HUES6 (cell line): ENCODE data around the gene RNF123.
"Not testable (repeated sequence)": the region's sequence is repeated elsewhere in the genome, so short reads cannot be mapped to it uniquely, and the experiment has no call there.

ENCODE experiments used
- H3K27ac ChIP-seq: 2 replicates; pipeline ENCODE4 v1.7.0; 2013; ENCODE audit warnings: low read depth, mild to moderate bottlenecking, low read length, inconsistent platforms
- H3K27me3 ChIP-seq: 2 replicates; pipeline ENCODE4 v1.6.1; 2013; ENCODE audit warnings: low read length; ENCODE audit not compliant: control insufficient read depth, insufficient read depth
- H3K36me3 ChIP-seq: 2 replicates; pipeline ENCODE4 v1.6.1; 2013; ENCODE audit warnings: low read length; ENCODE audit not compliant: control insufficient read depth, insufficient read depth
- H3K4me1 ChIP-seq: 2 replicates; pipeline ENCODE4 v1.6.1; 2013; ENCODE audit warnings: low read length; ENCODE audit not compliant: control insufficient read depth, insufficient read depth
- H3K4me3 ChIP-seq: 2 replicates; pipeline ENCODE4 v1.5.1; 2013; ENCODE audit warnings: low read depth, low read length
- H3K9ac ChIP-seq: one replicate; pipeline ENCODE4 v1.6.1; 2013; ENCODE audit warnings: mild to moderate bottlenecking, low read length
- H3K9me3 ChIP-seq: 2 replicates; pipeline ENCODE4 v1.6.1; 2013; ENCODE audit warnings: low read depth, low read length; ENCODE audit not compliant: control insufficient read depth, insufficient read depth

Gene RNF123

DNA sequence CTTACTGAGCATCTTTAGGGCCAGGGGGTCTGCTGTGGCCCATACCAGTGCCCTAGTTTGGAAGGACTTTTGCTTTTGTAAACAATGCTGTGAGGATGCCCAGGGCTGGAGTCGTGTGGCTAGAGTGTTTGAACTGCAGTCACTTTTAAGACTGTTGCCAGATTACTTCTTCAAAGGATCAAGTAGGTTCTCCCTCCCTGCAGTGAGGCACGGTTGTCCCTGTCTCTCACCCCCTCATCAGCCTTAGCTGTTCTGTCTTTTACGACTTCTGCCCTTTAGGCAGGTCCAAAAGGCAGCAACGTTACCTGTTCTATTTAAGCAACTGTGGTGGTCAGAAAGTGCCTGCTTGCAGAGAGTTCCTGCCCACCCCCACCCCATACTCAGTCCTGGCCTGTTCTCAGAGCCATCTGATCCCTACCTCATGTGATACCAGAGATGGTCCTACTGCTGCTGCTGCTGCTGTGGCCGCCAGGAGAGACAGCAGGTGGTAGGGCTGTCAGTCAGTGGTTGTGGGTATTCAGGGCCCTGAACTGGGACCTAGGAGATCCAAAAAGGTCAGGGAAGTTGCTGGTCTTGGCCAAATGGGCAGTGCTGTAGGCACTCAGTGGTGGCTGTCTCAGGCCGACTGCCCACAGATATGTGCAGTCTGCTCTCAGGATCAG is 5.2 kb downstream of the RNF123 start:
- H3K9me3 ChIP-seq, H3K4me1 ChIP-seq, H3K27ac ChIP-seq, H3K4me3 ChIP-seq, H3K36me3 ChIP-seq, H3K27me3 ChIP-seq, H3K9ac ChIP-seq: not testable (repeated sequence)

- not testable (repeated sequence) for H3K27me3 ChIP-seq, H3K4me1 ChIP-seq, H3K27ac ChIP-seq, H3K9ac ChIP-seq, H3K9me3 ChIP-seq, H3K4me3 ChIP-seq, H3K36me3 ChIP-seq
Measured at GRCh38 chr3:49695350-49696015, 6.1 kb downstream of the RNF123 start.

- Histone ChIP-seq H3K9ac (no peak overlapping the region), H3K27me3 (no peaks in the 10 kb centered on the region), H3K4me3 (no peak overlapping the region), H3K4me1 (0 out of 2 replicates have a peak, but pooled peaks cover 2% of the 10 kb centered on the region), H3K36me3 (peaks cover 18% of the 10 kb centered on the region), H3K9me3 (no peaks in the 10 kb centered on the region), H3K27ac (no peak overlapping the region)
Measured at GRCh38 chr3:49699281-49699979, 10.1 kb downstream of the RNF123 start.

DNA sequence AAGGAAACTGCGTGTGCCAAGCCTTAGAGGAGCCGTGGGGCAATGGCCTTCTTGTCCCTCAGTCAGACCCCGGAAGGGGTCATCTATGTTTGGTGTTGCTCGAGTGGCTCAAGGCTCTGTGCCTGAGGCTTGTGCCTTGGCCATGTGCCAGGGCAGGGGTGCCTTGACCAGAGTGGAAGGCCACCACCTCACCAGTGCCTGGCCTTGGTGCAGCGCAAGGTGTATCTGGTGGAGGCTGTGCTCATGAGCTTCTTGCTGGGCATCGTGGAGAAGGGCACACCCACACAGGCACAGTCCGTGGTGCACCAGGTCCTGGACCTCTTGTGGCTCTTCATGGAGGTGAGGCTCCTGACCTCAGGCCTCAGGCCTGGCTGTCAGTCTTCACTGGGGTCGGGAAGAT is 10.7 kb downstream of the RNF123 start:
- H3K36me3 ChIP-seq: peaks cover 24% of the 10 kb centered on the region

DNA sequence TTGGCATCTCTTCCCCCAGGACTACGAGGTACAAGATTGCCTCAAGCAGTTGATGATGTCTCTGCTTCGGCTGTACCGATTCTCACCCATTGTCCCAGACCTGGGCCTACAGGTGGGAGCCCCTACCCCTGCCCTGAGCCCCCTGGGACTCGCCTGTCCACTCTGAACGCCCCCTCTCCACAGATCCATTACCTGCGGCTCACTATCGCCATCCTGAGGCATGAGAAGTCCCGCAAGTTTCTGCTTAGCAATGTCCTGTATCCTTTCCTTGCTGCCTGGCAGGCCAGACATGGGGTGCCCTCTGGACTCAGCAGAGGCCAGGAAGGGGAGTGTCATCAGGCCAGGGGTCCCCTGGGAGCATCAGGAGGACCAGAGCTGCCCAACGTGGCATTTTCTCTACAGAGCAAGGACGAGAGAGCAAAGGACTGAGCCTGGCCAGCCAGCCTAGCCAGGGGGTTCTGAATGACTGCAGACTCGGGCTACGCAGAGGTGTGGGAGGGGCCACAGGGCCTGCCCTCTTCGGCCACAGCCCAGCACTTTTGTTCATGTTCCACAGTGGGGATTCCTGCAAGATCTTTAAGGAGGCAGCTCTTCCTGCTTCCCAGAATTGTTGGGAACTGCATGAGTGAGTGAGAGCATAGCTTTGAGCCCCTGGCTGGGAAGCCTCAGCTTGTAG is 11.2 kb downstream of the RNF123 start:
- peaks cover 29% of the 10 kb centered on the region for H3K36me3 ChIP-seq

More for the DNA sequence above, 10.7 kb downstream of the RNF123 start:
- Histone ChIP-seq H3K4me3 (no peak overlapping the region), H3K27me3 (no peaks in the 10 kb centered on the region), H3K9ac (no peak overlapping the region), H3K9me3 (no peaks in the 10 kb centered on the region), H3K4me1 (0 out of 2 replicates have a peak, but pooled peaks cover 2% of the 10 kb centered on the region), H3K27ac (no peak overlapping the region)

GRCh38 chr3:49701388-49702077 is 12.2 kb downstream of the RNF123 start:
- Histone ChIP-seq H3K27ac (no peak overlapping the region), H3K36me3 (peaks cover 38% of the 10 kb centered on the region), H3K4me3 (no peak overlapping the region), H3K9ac (no peak overlapping the region), H3K9me3 (no peaks in the 10 kb centered on the region), H3K27me3 (no peaks in the 10 kb centered on the region), H3K4me1 (0 out of 2 replicates have a peak, but pooled peaks cover 2% of the 10 kb centered on the region)

More for the DNA sequence above, 11.2 kb downstream of the RNF123 start:
- 0 out of 2 replicates have a peak, but pooled peaks cover 2% of the 10 kb centered on the region for H3K4me1 ChIP-seq
- no peak overlapping the region for H3K4me3 ChIP-seq
- H3K27ac ChIP-seq: no peak overlapping the region
- no peaks in the 10 kb centered on the region for H3K9me3 ChIP-seq
- H3K9ac ChIP-seq: no peak overlapping the region
- H3K27me3 ChIP-seq: no peaks in the 10 kb centered on the region

DNA sequence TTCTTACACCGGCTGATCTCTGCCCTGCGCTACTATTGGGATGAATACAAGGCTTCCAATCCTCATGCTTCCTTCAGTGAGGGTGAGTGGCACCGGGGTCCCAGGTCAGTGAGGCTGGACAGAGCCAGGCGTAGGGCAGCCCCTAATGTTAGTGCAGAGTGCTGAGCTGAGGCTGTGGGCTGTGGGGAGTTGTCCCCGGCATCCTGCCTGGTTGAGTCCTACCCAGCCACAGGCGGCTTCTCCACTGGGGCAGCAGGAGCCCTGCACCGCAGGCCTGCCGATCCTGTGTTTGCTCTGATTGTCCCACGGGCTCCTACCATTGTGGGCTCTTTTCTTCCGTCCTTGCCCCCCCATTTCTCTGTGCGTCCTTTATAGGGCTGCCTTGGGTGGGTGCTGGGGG is 13.3 kb downstream of the RNF123 start:
- Histone ChIP-seq H3K36me3 (peaks cover 42% of the 10 kb centered on the region), H3K9ac (no peak overlapping the region), H3K4me1 (0 out of 2 replicates have a peak, but pooled peaks cover 2% of the 10 kb centered on the region), H3K4me3 (no peak overlapping the region), H3K27ac (no peak overlapping the region), H3K9me3 (no peaks in the 10 kb centered on the region), H3K27me3 (no peaks in the 10 kb centered on the region)

DNA sequence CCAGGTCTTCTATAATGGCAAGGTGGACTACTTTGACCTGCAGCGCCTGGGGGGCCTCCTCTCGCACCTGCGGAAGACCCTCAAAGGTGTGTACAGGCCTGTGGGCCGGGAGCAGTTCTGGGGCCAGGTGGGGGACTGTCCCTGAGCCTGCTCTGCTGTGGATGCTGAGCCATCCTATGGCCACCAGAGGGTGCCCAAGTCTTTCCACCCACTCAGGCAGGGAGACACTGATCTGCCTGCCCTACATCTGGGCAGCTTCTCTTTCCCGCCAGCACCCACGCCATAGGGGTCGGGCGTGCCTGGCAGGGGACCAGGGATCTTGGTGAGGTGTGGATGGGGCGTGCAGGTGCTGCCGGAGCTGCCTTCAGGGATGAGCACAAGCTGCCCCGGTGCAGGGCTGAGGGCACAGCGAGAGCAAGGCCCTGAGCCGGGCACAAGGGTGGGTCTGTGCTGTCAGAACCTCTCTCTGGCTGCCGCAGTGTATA is 14.1 kb downstream of the RNF123 start:
- peaks cover 35% of the 10 kb centered on the region for H3K36me3 ChIP-seq
- H3K27me3 ChIP-seq: no peaks in the 10 kb centered on the region
- 0 out of 2 replicates have a peak, but pooled peaks cover 2% of the 10 kb centered on the region for H3K4me1 ChIP-seq
- H3K9me3 ChIP-seq: no peaks in the 10 kb centered on the region
- no peak overlapping the region for H3K4me3 ChIP-seq
- no peak overlapping the region for H3K9ac ChIP-seq
- no peak overlapping the region for H3K27ac ChIP-seq

DNA sequence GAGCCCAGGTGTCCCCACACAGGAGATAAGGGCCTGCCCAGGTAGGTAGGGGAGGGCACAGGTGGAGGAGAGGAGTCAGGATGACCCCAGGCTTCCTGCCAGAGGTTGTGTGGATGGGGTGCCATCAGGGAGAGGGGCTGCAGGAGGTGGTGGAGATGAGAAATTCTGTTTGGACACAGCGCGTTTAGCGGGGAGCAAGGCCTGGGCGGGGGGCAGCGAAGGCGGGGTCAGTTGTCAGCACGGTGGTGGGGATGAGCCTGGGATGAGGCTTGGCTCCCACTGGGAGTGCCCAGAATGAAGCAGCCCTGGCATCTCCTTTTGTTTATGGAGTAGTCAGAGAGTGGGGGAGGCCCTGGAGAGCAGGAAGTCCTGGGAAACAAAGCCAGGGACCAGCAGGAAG is 14.6 kb downstream of the RNF123 start:
- no peak overlapping the region for H3K9ac ChIP-seq
- peaks cover 33% of the 10 kb centered on the region for H3K36me3 ChIP-seq
- no peak overlapping the region for H3K27ac ChIP-seq

DNA sequence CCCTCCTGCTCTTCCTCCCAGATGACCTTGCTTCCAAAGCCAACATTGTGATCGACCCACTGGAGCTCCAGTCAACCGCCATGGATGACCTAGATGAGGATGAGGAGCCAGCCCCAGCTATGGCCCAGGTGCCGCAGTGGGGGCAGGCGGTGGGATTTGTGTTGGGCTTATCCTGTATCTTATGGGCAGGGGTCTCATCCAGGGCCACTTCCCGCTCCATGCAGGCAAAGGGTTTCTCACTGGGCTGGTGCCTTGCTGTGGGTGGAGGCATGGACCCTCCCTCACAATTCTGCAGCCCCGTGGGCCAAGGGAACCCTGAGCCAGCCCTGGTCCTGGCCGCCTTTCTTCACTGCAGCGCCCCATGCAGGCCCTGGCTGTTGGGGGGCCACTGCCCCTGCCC is 15.3 kb downstream of the RNF123 start:
- Histone ChIP-seq H3K4me3 (no peak overlapping the region), H3K27ac (no peak overlapping the region), H3K9ac (no peak overlapping the region), H3K4me1 (0 out of 2 replicates have a peak, but pooled peaks cover 2% of the 10 kb centered on the region), H3K27me3 (no peaks in the 10 kb centered on the region), H3K36me3 (peaks cover 33% of the 10 kb centered on the region), H3K9me3 (no peaks in the 10 kb centered on the region)

More for the DNA sequence above, 14.6 kb downstream of the RNF123 start:
- 0 out of 2 replicates have a peak, but pooled peaks cover 2% of the 10 kb centered on the region for H3K4me1 ChIP-seq
- H3K4me3 ChIP-seq: no peak overlapping the region
- H3K27me3 ChIP-seq: no peaks in the 10 kb centered on the region
- no peaks in the 10 kb centered on the region for H3K9me3 ChIP-seq
